Activated T-cell treated with anti-CD3 and anti-CD28 coated beads for 1 hour (primary cell): Measurements from ENCODE around the gene TMEM145.
"Not testable (repeated sequence)": the region's sequence is repeated elsewhere in the genome, so short reads cannot be mapped to it uniquely, and the experiment has no call there.

ENCODE experiments used
- DNase-seq: peaks from one replicate; pipeline ENCODE4 v3.0.0-alpha.2; 2020; ENCODE audit warnings: low read depth

TMEM145 gene

GRCh38 chr19:42335374-42335936 lies 22.3 kb downstream of the TMEM145 start:
- DNase-seq: no peak

DNA sequence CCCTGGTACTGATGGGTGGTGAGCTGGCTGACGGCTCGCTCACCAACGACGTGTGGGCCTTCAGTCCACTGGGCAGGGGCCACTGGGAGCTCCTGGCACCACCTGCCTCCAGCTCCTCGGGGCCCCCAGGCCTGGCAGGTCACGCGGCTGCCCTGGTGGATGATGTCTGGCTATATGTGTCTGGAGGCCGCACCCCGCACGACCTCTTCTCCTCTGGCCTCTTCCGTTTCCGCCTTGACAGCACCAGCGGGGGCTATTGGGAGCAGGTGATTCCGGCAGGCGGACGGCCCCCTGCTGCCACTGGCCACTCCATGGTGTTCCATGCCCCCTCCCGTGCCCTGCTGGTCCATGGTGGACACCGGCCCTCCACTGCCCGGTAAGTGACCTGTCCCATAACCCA lies 22.9 kb downstream of the TMEM145 start:
- DNase-seq: no peak

DNA sequence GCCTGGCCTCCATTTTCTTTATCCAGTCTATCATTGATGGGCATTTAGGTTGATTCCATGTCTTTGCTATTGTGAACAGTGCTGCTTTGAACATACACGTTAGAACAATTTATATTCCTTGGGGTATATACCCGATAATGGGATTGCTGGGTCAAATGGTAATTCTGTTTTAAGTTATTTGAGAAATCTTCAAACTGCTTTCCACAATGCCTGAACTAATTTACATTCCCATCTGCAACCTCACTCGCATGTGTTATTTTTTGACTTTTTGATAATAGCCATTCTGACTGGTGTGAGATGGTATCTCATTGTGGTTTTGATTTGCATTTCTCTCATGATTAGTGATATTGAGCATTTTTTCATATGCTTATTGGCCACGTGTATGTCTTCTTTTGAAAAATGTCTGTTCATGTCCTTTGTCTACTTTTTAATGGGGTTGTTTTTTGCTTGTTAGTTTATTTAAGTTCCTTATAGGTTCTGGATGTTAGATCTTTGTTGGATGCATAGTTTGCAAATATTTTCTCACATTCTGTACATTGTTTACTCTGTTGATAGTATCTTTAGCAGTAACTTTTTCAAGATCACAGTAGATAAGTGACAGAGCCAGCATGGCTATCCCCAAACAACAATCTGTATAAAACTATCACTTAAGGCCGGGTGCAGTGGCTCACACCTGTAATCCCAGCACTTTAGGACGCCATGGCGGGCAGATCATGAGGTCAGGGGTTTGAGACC lies 26.2 kb downstream of the TMEM145 start:
- not testable (repeated sequence) for DNase-seq

GRCh38 chr19:42339922-42340321 lies 26.8 kb downstream of the TMEM145 start:
- not testable (repeated sequence) for DNase-seq

GRCh38 chr19:42343344-42344110 lies 30.4 kb downstream of the TMEM145 start:
- no peak for DNase-seq

- no peak for DNase-seq
Observed at GRCh38 chr19:42344336-42344893, 31.3 kb downstream of the TMEM145 start.

GRCh38 chr19:42345191-42345812 lies 32.2 kb downstream of the TMEM145 start:
- DNase-seq: no peak

DNA sequence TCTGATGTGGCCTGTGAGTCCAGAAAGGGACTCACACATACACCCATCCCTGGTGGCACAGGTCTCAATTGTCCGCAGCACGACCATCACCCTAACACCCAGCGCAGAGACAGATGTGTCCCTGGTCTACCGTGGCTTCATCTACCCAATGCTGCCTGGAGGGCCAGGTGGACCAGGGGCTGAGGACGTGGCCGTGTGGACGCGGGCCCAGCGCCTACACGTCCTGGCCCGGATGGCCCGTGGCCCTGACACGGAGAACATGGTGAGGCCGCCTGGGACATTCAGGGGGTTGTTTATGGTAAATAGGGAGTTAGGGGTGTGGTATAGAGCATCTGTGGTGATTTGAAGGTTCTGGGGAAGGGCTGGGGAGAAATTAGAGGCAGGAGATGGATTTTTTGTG lies 35.1 kb downstream of the TMEM145 start:
- no peak for DNase-seq

GRCh38 chr19:42349378-42350107 lies 36.4 kb downstream of the TMEM145 start:
- DNase-seq: no peak

GRCh38 chr19:42350417-42350816 lies 37.3 kb downstream of the TMEM145 start:
- DNase-seq: no peak

- no peak for DNase-seq
Observed at GRCh38 chr19:42351079-42351735, 38.1 kb downstream of the TMEM145 start.

GRCh38 chr19:42352301-42353259 lies 39.5 kb downstream of the TMEM145 start:
- DNase-seq: no peak

- no peak for DNase-seq
Observed at GRCh38 chr19:42353341-42354015, 40.4 kb downstream of the TMEM145 start.

DNA sequence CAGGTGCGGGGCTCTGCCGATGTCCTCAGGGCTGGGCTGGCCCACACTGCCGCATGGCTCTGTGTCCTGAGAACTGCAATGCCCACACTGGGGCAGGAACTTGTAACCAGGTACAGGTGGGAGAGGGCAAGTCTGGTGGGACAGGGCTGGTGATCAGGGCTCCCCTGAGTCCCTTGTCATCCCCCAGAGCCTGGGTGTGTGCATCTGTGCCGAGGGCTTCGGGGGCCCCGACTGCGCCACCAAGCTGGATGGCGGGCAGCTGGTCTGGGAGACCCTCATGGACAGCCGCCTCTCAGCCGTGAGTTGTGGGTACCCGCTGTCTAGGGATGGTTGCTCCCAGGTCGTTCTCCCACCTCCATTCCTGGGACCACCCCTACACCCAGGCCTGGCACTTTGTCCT lies 42.8 kb downstream of the TMEM145 start:
- DNase-seq: no peak

DNA sequence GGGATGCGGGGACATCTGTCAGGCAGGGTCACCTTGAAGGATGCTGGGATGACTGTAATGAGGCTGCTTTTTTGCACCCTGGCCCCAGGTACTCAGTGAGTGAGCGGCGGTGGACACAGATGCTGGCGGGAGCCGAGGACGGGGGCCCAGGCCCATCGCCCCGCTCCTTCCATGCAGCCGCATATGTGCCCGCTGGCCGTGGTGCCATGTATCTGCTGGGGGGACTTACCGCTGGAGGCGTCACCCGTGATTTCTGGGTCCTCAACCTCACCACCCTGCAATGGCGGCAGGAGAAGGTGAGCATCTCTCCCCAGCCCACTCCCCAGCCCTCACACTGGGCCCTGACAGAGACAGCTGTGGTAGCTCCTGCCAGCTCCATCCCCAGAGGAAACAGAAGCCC lies 43.6 kb downstream of the TMEM145 start:
- DNase-seq: no peak

GRCh38 chr19:42357290-42357689 lies 44.2 kb downstream of the TMEM145 start:
- no peak for DNase-seq

DNA sequence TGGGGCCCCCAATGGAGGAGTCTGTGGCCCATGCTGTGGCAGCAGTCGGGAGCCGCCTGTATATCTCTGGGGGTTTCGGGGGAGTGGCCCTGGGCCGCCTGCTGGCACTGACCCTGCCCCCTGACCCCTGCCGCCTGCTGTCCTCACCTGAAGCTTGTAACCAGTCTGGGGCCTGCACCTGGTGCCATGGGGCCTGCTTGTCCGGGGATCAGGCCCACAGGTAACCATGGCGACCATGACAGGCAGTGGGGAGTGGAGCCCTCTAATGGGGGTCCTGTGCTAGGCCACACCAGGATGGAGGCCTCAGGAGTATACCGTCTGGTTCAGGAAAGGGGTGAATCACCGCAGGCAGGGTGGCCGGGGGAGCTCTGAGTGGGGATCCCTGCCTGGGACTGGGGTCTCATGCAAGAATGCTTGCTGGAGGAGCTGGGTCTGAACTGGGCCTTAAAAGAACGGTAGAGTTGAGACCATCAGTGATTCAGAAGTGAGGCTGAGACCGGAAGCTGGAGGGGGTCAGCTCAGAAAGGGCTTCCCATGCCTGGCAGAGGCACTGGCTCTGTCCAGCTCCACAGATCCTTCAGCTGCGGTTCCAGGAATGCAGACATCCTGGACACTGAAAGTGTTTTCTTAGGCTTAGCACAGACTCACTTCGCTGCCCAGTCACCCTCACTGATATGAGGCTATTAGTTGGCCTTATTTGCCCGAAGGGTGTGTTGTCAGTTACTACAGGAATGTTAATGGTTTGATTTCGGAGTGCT lies 47.9 kb downstream of the TMEM145 start:
- no peak for DNase-seq

GRCh38 chr19:42361545-42361910 lies 48.4 kb downstream of the TMEM145 start:
- no peak for DNase-seq

- no peak for DNase-seq
Observed at GRCh38 chr19:42362342-42362741, 49.2 kb downstream of the TMEM145 start.
